Cardiac fibroblast (primary cell): Measurements from ENCODE around the gene OR6C4.
"Not testable (repeated sequence)": the region's sequence is repeated elsewhere in the genome, so short reads cannot be mapped to it uniquely, and the experiment has no call there.

Experiments
- DNase-seq, 2 donors: peaks; one replicate each; pipeline versions ENCODE4 v3.0.0 to v3.0.0-alpha.2; 2010; ENCODE audit warnings: low read depth in 2 of 2
- H3K4me3 ChIP-seq, 2 donors: replicated peaks in 1 of 2; 1 replicate in 1 of 2; 2 replicates in 1 of 2; pipeline ENCODE4 v1.5.1; 2011; ENCODE audit warnings: low read depth in 2 of 2, low read length in 2 of 2, mild to moderate bottlenecking in 2 of 2, moderate library complexity in 1 of 2
- TF ChIP-seq, protein P1 (sequence below): IDR thresholded peaks from one replicate; pipeline ENCODE4 v1.5.1; 2011; ENCODE audit warnings: low read depth, mild to moderate bottlenecking, low read length, inconsistent platforms

OR6C4 gene

DNA sequence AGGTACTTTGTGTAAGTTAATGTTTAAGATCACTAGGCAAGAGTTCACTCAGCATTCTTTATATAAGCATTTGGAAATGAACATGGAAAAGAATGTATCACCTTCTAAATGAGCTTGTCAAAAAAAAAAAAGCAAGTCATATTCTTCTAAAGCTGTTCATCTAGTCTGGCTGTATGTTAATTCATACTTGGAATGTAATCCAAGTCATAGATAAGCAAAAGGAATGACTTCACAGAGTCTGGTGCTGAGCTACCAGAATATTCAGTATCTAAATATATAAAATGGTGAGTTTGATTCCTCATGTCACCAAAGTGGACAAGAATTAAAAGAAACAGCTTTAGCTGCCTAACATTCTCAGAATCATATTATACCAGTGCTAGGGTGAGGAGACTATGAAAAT, 4.9 kb downstream of the OR6C4 start:
- TF ChIP-seq, protein P1, sequence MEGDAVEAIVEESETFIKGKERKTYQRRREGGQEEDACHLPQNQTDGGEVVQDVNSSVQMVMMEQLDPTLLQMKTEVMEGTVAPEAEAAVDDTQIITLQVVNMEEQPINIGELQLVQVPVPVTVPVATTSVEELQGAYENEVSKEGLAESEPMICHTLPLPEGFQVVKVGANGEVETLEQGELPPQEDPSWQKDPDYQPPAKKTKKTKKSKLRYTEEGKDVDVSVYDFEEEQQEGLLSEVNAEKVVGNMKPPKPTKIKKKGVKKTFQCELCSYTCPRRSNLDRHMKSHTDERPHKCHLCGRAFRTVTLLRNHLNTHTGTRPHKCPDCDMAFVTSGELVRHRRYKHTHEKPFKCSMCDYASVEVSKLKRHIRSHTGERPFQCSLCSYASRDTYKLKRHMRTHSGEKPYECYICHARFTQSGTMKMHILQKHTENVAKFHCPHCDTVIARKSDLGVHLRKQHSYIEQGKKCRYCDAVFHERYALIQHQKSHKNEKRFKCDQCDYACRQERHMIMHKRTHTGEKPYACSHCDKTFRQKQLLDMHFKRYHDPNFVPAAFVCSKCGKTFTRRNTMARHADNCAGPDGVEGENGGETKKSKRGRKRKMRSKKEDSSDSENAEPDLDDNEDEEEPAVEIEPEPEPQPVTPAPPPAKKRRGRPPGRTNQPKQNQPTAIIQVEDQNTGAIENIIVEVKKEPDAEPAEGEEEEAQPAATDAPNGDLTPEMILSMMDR: no peak
- no peak for DNase-seq
- no peak overlapping the region for H3K4me3 ChIP-seq

DNA sequence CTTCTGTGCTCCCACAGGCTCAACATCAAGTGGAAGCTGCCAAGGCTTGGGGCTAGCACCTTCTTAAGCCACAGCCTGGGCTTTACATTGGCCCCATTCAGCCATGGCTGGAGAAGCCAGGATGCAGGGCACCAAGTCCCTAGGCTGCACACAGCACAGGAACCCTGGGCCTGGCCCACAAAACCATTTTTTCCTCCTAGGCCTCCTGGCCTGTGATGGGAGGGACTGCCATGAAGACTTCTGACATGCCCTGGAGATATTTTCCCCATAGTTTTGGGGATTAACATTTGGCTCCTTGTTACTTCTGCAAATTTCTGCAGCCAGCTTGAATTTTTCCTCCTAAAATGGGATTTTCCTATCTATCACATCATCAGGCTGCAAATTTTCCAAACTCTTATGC, 20.7 kb downstream of the OR6C4 start:
- H3K4me3 ChIP-seq, DNase-seq: not testable (repeated sequence)

DNA sequence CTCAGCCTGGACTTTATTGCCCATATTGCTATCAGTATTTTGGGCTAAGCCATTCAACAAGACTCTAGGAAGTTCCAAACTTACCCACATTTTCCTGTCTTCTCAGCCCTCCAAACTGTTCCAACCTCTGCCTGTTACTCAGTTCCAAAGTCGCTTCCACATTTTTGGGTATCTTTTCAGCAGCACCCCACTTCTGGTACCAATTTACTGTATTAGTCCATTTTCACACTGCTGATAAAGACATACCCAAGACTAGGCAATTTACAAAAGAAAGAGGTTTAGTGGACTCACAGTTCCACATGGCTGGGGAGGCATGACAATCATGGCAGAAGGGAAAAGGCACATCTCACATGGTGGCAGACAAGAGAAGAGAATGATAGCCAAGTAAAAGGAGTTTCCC, 21.3 kb downstream of the OR6C4 start:
- DNase-seq, H3K4me3 ChIP-seq: not testable (repeated sequence)

- no peak for DNase-seq
- no peak within 1 kb of the TSS for H3K4me3 ChIP-seq
- TF ChIP-seq, protein P1: no peak
These were observed 22.8 kb downstream of the OR6C4 start, which contains the start of gene OR2AP1 for GRCh38 chr12:55572168-55572567. Gene OR2AP1, plus strand, starts transcription at chr12:55572468. Its CDS starts 1,947 bp downstream, at chr12:55574415.

GRCh38 chr12:55582066-55582465, 32.7 kb downstream of the OR6C4 start:
- DNase-seq: no peak
- TF ChIP-seq, protein P1: no peak
- no peak overlapping the region for H3K4me3 ChIP-seq

GRCh38 chr12:55585817-55586216, 36.4 kb downstream of the OR6C4 start:
- no peak overlapping the region for H3K4me3 ChIP-seq
- TF ChIP-seq, protein P1: no peak

DNA sequence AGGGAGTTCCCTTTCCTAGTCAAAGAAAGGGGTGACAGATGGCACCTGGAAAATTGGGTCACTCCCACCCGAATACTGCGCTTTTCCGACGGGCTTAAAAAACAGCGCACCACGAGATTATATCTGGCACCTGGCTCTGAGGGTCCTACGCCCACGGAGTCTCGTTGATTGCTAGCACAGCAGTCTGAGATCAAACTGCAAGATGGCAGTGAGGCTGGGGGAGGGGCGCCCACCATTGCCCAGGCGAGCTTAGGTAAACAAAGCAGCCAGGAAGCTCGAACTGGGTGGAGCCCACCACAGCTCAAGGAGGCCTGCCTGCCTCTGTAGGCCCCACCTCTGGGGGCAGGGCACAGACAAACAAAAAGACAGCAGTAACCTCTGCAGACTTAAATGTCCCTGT, 40.8 kb downstream of the OR6C4 start:
- H3K4me3 ChIP-seq, DNase-seq: not testable (repeated sequence)

More at GRCh38 chr12:55585817-55586216, 36.4 kb downstream of the OR6C4 start:
- no peak for DNase-seq
